Body of pancreas (tissue), 4 donors: ENCODE measurements around the gene AP3D1.

Experiments
- POLR2A ChIP-seq, 3 donors: fragments of 450-650 bp; IDR thresholded peaks; one replicate each; pipeline ENCODE4 v1.6.1; 2016; ENCODE audit warnings: antibody characterized with exemption in 3 of 3, mild to moderate bottlenecking in 2 of 3
- TF ChIP-seq, protein P1 (sequence below), 7 experiments: fragments of 450-650 bp in 4 of 7; fragments of 200-600 bp in 3 of 7; sonication (generic) in 3 of 7; IDR thresholded peaks; one replicate each; pipeline ENCODE4 v1.5.1; 2016 to 2019; ENCODE audit warnings: antibody characterized with exemption in 7 of 7

GRCh38 chr19:2063824-2064223 lies 87.5 kb downstream of the AP3D1 start:
- TF ChIP-seq, protein P1, sequence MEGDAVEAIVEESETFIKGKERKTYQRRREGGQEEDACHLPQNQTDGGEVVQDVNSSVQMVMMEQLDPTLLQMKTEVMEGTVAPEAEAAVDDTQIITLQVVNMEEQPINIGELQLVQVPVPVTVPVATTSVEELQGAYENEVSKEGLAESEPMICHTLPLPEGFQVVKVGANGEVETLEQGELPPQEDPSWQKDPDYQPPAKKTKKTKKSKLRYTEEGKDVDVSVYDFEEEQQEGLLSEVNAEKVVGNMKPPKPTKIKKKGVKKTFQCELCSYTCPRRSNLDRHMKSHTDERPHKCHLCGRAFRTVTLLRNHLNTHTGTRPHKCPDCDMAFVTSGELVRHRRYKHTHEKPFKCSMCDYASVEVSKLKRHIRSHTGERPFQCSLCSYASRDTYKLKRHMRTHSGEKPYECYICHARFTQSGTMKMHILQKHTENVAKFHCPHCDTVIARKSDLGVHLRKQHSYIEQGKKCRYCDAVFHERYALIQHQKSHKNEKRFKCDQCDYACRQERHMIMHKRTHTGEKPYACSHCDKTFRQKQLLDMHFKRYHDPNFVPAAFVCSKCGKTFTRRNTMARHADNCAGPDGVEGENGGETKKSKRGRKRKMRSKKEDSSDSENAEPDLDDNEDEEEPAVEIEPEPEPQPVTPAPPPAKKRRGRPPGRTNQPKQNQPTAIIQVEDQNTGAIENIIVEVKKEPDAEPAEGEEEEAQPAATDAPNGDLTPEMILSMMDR (IDR thresholded peaks at IDR 0.05) = no peak
- TF ChIP-seq POLR2A (IDR thresholded peaks at IDR 0.05) = no peak
